Glutamatergic neuron (in vitro differentiated cells): Measurements from ENCODE around the gene ADK. TPM values are rescaled to one million over a fixed set of nuclear protein-coding genes. Genes with fewer than 3 reads are reported as not detected.

Experiments used
- DNase-seq: peaks from one replicate; pipeline ENCODE4 v3.0.0; 2022
- H3K27ac Mint-ChIP-seq: one replicate; pipeline ENCODE4 v1.8.0; 2020; ENCODE audit warnings: mild to moderate bottlenecking, mixed read lengths, inconsistent platforms; ENCODE audit not compliant: unreplicated experiment
- H3K27me3 Mint-ChIP-seq: one replicate; pipeline ENCODE4 v1.8.0; 2020; ENCODE audit warnings: mild to moderate bottlenecking, moderate library complexity, mixed read lengths, inconsistent platforms; ENCODE audit not compliant: unreplicated experiment
- H3K36me3 Mint-ChIP-seq: one replicate; pipeline ENCODE4 v1.8.0; 2020; ENCODE audit warnings: mild to moderate bottlenecking, mixed read lengths, inconsistent platforms; ENCODE audit not compliant: unreplicated experiment
- H3K4me1 Mint-ChIP-seq: one replicate; pipeline ENCODE4 v1.8.0; 2020; ENCODE audit warnings: mild to moderate bottlenecking, low read depth, mixed read lengths, inconsistent platforms; ENCODE audit not compliant: unreplicated experiment
- H3K4me3 Mint-ChIP-seq: one replicate; pipeline ENCODE4 v1.8.0; 2020; ENCODE audit warnings: mild to moderate bottlenecking, mixed read lengths, inconsistent platforms; ENCODE audit not compliant: unreplicated experiment
- H3K9me3 Mint-ChIP-seq: one replicate; pipeline ENCODE4 v1.8.0; 2020; ENCODE audit warnings: mild to moderate bottlenecking, moderate library complexity, mixed read lengths, inconsistent platforms; ENCODE audit not compliant: unreplicated experiment
- total RNA-seq: library from RNA; stranded (reverse); fragmentation: NEBNext Ultra II Directional; extraction: Animal tissue kit (Norgen Biotek cat#: 25700); gene quantifications from one replicate; pipeline ENCODE4 v1.2.1, GENCODE V29; 2021; ENCODE audit not compliant: unreplicated experiment
- TF ChIP-seq, protein P1 (sequence below): fragments of 200-600 bp; sonication (generic); IDR thresholded peaks from one replicate; pipeline ENCODE4 v1.5.0; 2021; ENCODE audit not compliant: partially characterized antibody, unreplicated experiment

The ADK gene
- total RNA-seq, 1 donor from 2014 or later: 16.4 TPM

DNA sequence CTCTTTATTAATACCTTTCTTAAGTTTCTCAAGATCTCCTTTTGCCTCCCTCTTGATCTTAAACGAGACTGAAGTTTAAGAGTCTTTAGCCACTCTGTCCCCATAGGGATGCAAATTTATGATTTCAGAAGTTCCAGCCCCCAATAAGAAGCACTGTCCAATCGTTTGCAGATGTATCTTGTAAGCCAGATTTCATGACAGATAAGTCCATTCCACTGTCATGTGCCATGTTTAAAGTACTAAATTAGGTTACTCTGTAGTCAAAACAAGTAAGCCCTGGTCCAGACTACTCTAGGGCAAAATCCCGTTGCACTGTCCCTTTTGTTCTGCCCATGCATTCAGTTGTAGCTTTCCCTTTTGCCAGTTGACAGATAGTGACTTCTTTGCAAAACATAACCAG, 518.2 kb downstream of the ADK start:
- H3K27ac Mint-ChIP-seq: no peak overlapping the region
- H3K4me3 Mint-ChIP-seq: no peak overlapping the region
- TF ChIP-seq, protein P1, sequence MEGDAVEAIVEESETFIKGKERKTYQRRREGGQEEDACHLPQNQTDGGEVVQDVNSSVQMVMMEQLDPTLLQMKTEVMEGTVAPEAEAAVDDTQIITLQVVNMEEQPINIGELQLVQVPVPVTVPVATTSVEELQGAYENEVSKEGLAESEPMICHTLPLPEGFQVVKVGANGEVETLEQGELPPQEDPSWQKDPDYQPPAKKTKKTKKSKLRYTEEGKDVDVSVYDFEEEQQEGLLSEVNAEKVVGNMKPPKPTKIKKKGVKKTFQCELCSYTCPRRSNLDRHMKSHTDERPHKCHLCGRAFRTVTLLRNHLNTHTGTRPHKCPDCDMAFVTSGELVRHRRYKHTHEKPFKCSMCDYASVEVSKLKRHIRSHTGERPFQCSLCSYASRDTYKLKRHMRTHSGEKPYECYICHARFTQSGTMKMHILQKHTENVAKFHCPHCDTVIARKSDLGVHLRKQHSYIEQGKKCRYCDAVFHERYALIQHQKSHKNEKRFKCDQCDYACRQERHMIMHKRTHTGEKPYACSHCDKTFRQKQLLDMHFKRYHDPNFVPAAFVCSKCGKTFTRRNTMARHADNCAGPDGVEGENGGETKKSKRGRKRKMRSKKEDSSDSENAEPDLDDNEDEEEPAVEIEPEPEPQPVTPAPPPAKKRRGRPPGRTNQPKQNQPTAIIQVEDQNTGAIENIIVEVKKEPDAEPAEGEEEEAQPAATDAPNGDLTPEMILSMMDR: no peak
- no peaks in the 10 kb centered on the region for H3K4me1 Mint-ChIP-seq
- no peak for DNase-seq
- no peaks in the 10 kb centered on the region for H3K36me3 Mint-ChIP-seq
- H3K9me3 Mint-ChIP-seq: no peaks in the 10 kb centered on the region
- peaks cover under 1% of the 10 kb centered on the region for H3K27me3 Mint-ChIP-seq

DNA sequence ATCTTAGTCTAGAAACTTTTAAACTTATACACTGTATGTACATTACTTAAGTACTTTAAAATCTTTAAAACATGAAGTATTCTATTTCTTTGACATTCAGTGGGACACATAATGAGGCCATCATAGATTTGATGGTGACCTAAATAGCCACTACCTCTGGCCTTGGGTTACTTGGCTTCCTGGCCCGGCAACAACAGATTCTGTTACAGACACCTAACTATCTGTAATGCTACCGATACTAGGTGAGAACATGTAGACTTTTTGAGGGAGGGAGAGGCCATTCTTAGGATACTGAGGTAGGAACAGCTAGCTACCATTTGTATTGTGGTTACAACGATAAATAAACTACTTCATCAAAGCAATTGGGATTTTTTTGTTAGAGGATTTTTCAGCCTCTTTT, 520.7 kb downstream of the ADK start:
- TF ChIP-seq, protein P1: no peak
- Mint-ChIP-seq H3K4me3 (no peak overlapping the region), H3K27ac (no peak overlapping the region), H3K36me3 (no peaks in the 10 kb centered on the region), H3K9me3 (no peaks in the 10 kb centered on the region), H3K4me1 (peaks cover 8% of the 10 kb centered on the region), H3K27me3 (peaks cover 2% of the 10 kb centered on the region)
- no peak for DNase-seq

DNA sequence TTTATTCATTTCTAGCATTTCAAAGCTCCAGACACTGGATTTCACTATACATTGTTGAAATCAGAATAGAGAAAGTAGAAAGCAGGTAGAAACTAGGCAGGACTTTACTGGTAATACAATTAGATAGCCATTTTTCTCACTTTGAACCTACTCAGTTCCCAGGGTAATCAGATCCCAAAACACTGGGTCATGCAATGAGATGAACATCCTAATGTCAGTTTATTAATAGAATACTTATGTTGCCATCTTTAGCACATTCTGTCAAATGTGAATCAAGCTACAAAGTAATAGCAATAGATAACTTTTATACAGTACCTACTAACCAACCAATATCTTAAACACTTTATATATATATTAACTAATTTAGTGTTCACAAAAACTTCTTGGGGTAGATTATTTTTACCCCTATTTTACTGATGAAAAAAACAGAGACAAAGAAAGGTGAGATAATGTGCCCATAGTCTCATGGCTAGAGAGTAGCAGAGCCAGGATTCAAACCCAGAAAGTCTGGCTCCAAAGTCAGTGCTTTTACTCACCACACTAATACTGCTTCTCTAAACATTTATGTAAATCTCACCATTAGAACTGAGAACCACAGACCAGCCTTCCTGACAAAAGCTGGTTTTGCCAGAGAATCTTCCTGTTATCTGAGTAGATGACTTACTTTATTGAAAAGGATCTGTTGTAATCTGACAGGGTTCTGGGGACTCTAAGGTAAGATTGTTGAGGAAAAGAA, 521.6 kb downstream of the ADK start:
- no peak for DNase-seq
- TF ChIP-seq, protein P1: no peak
- Mint-ChIP-seq H3K36me3 (no peaks in the 10 kb centered on the region), H3K4me1 (peaks cover 8% of the 10 kb centered on the region), H3K4me3 (no peak overlapping the region), H3K27ac (no peak overlapping the region), H3K9me3 (no peaks in the 10 kb centered on the region), H3K27me3 (peaks cover 2% of the 10 kb centered on the region)

DNA sequence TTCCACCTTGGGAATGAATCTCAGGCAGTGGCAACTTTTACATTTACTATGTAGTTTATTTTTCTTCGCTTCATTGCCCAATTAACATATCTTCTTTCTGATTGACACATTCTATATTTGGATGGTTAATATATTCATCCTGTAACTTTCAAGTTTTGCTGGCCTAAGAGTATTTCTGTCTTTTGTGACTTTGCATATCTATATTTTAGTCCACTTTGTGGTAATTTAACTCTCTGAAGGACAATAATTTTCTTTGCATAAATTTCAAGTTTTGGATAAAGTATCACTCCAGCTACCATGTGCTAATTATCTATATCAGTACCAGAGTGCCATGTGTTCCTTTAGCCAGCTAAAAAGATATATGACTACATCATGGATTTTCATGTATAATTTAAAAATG, 523.9 kb downstream of the ADK start:
- H3K4me1 Mint-ChIP-seq: peaks cover 8% of the 10 kb centered on the region
- no peak overlapping the region for H3K4me3 Mint-ChIP-seq
- DNase-seq: no peak
- no peak overlapping the region for H3K27ac Mint-ChIP-seq
- H3K27me3 Mint-ChIP-seq: peaks cover 2% of the 10 kb centered on the region
- no peaks in the 10 kb centered on the region for H3K9me3 Mint-ChIP-seq
- TF ChIP-seq, protein P1: no peak
- no peaks in the 10 kb centered on the region for H3K36me3 Mint-ChIP-seq

DNA sequence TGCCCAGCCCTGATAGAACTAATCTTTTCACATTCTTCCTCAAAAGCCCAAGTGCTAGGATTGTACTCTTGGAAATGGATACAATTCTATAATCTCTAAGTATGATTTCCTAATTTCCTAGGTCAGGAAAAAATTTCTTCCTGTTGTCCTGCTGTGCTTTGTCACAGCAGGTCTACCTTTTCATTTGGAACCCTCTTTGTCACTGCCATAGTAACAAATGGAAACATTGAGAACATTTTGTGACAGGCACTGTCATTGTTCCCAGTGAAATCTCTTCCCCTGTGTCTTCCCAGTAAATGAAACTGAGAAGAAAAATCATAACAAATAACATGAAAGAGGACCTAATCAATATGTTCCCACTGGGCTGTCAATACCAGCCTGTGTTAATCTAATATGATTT, 524.5 kb downstream of the ADK start:
- Mint-ChIP-seq H3K27me3 (peaks cover 2% of the 10 kb centered on the region), H3K27ac (peak overlapping the region; percentile 52), H3K9me3 (no peaks in the 10 kb centered on the region), H3K4me1 (peaks cover 8% of the 10 kb centered on the region), H3K4me3 (no peak overlapping the region), H3K36me3 (no peaks in the 10 kb centered on the region)
- no peak for DNase-seq
- TF ChIP-seq, protein P1: no peak
